Fibroblast of lung (primary cell): ENCODE measurements around the gene HSD3B7. TPM values are rescaled to one million over a fixed set of nuclear protein-coding genes. Genes with fewer than 3 reads are reported as not detected.
A peak's percentile ranks its signal among the peaks of the same experiment; 100 is the strongest.

Experiments used
- DNase-seq, 2 donors: peaks; one replicate each; pipeline versions ENCODE4 v3.0.0 to v3.0.0-alpha.2; 2010; ENCODE audit warnings: low read depth in 2 of 2
- H2AFZ ChIP-seq: 2 replicates; pipeline ENCODE4 v1.5.1; 2012; ENCODE audit warnings: low read length, control low read depth, inconsistent platforms
- H3K27ac ChIP-seq: 2 replicates; pipeline ENCODE4 v1.5.1; 2011; ENCODE audit warnings: low read length, control low read depth; ENCODE audit not compliant: insufficient read depth
- H3K27me3 ChIP-seq: 2 replicates; pipeline ENCODE4 v1.5.1; 2011; ENCODE audit warnings: mild to moderate bottlenecking, low read length; ENCODE audit not compliant: control insufficient read depth, insufficient read depth
- H3K36me3 ChIP-seq: 2 replicates; pipeline ENCODE4 v1.5.1; 2011; ENCODE audit warnings: low read length; ENCODE audit not compliant: control insufficient read depth, insufficient read depth
- H3K4me1 ChIP-seq: 2 replicates; pipeline ENCODE4 v1.5.1; 2011; ENCODE audit warnings: low read length; ENCODE audit not compliant: control insufficient read depth, insufficient read depth; ENCODE audit errors: extremely low read depth
- H3K4me2 ChIP-seq: 2 replicates; pipeline ENCODE4 v1.5.1; 2011; ENCODE audit warnings: low read length, control low read depth; ENCODE audit not compliant: insufficient read depth; ENCODE audit errors: extremely low read depth
- H3K4me3 ChIP-seq, 4 experiments: fragments of 200-600 bp in 1 of 4; sonication (generic) in 1 of 4; replicated peaks in 1 of 4; 2 replicates each; pipeline ENCODE4 v1.5.1; 2011 to 2016; ENCODE audit warnings: low read length in 4 of 4, low read depth in 3 of 4, mild to moderate bottlenecking in 3 of 4, control low read depth in 2 of 4, inconsistent platforms in 1 of 4, mixed read lengths in 1 of 4; ENCODE audit not compliant: insufficient read depth in 1 of 4; ENCODE audit errors: control extremely low read depth in 1 of 4
- H3K79me2 ChIP-seq: 2 replicates; pipeline ENCODE4 v1.5.1; 2012; ENCODE audit warnings: mild to moderate bottlenecking, low read length, inconsistent platforms; ENCODE audit not compliant: control insufficient read depth, insufficient read depth
- H3K9ac ChIP-seq: 2 replicates; pipeline ENCODE4 v1.5.1; 2011; ENCODE audit warnings: mild to moderate bottlenecking, low read length, control low read depth; ENCODE audit not compliant: insufficient read depth
- H3K9me3 ChIP-seq: 2 replicates; pipeline ENCODE4 v1.5.1; 2012; ENCODE audit warnings: low read depth, low read length; ENCODE audit not compliant: control insufficient read depth, insufficient read depth
- H4K20me1 ChIP-seq: 2 replicates; pipeline ENCODE4 v1.5.1; 2011; ENCODE audit warnings: low read length; ENCODE audit not compliant: control insufficient read depth, insufficient read depth; ENCODE audit errors: extremely low read depth
- EZH2 ChIP-seq: IDR thresholded peaks from 2 replicates; pipeline ENCODE4 v1.5.1; 2012; ENCODE audit warnings: low read length, control low read depth, mild to moderate bottlenecking; ENCODE audit errors: missing control alignments
- polyA plus RNA-seq, 2 donors: library from polyadenylated mRNA; depleted of rRNA in 1 of 2; stranded (reverse) in 1 of 2; unstranded in 1 of 2; fragments of >200 nt; gene quantifications; 2 replicates each; pipeline ENCODE4 v1.2.1, GENCODE V29; 2011 to 2012; ENCODE audit warnings: missing spikeins in 1 of 2
- total RNA-seq: library from RNA; depleted of rRNA; stranded (reverse); fragments of >200 nt; gene quantifications from 2 replicates; pipeline ENCODE4 v1.2.1, GENCODE V29; 2014
- TF ChIP-seq, protein P1 (sequence below), 2 donors: IDR thresholded peaks in 1 of 2; conservative IDR thresholded peaks in 1 of 2; 1 replicate in 1 of 2; 2 replicates in 1 of 2; pipeline ENCODE4 v1.5.1; 2011 to 2012; ENCODE audit warnings: low read length in 2 of 2, control low read depth in 1 of 2, inconsistent platforms in 1 of 2, low read depth in 1 of 2, mild to moderate bottlenecking in 1 of 2

HSD3B7 gene
- total and polyA plus RNA-seq, 2 donors (not counting 1 experiment from before 2014, with no cell fraction given) = 13.2 to 47.9 TPM

DNA sequence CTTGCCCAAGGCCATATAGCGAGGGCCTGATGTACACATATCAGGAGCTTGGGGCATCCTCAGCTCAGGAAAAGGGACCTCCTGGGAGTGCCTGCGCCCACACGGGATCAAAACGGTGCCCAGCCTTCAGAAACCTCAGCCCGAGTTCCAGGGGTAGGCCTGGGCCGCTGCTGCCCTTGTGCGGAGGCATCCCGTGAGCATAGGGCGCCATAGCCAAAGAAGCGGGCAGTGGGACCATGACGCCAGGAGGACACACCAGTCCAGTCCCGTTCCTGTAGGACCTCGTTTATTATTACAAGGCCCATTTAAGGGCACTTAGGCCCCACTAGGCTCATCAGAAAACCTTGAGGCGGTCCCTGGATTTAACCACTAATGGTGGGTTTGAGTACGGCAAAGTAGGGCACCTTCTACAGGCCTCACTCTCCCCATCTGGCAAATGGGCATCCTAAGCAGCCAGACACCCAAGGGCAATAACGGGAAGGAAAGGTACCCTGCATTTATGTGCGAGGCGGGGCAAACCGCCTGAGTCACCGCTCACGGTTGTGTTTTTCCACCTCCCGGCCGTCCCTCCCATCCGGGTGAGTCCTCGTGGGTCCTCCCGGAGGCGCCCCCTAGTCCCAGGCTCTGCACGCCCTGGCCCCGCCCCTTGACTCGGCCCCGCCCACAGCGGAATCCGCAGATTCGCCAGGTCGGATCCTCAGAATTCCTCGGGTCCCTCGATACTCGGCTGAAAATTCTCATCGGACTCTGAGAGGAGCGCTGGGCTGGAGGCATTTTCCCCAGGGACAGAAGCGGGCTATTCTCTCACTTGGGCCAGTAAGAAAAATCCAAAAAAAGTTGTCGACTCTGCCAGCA lies 28.2 kb upstream of the HSD3B7 start:
- peaks cover 23% of the 10 kb centered on the region for H3K36me3 ChIP-seq
- TF ChIP-seq, protein P1, sequence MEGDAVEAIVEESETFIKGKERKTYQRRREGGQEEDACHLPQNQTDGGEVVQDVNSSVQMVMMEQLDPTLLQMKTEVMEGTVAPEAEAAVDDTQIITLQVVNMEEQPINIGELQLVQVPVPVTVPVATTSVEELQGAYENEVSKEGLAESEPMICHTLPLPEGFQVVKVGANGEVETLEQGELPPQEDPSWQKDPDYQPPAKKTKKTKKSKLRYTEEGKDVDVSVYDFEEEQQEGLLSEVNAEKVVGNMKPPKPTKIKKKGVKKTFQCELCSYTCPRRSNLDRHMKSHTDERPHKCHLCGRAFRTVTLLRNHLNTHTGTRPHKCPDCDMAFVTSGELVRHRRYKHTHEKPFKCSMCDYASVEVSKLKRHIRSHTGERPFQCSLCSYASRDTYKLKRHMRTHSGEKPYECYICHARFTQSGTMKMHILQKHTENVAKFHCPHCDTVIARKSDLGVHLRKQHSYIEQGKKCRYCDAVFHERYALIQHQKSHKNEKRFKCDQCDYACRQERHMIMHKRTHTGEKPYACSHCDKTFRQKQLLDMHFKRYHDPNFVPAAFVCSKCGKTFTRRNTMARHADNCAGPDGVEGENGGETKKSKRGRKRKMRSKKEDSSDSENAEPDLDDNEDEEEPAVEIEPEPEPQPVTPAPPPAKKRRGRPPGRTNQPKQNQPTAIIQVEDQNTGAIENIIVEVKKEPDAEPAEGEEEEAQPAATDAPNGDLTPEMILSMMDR (conservative IDR thresholded peaks at IDR 0.05 in 1 of 2, IDR thresholded peaks at IDR 0.05 in 1 of 2; ENCODE audit: low read depth in 1 of 2, low read length in 2 of 2) = peak in 1 of 2 donors; percentile 21
- TF ChIP-seq EZH2 = no peak
- peak overlapping the region; percentile 89 for H3K4me2 ChIP-seq

DNA sequence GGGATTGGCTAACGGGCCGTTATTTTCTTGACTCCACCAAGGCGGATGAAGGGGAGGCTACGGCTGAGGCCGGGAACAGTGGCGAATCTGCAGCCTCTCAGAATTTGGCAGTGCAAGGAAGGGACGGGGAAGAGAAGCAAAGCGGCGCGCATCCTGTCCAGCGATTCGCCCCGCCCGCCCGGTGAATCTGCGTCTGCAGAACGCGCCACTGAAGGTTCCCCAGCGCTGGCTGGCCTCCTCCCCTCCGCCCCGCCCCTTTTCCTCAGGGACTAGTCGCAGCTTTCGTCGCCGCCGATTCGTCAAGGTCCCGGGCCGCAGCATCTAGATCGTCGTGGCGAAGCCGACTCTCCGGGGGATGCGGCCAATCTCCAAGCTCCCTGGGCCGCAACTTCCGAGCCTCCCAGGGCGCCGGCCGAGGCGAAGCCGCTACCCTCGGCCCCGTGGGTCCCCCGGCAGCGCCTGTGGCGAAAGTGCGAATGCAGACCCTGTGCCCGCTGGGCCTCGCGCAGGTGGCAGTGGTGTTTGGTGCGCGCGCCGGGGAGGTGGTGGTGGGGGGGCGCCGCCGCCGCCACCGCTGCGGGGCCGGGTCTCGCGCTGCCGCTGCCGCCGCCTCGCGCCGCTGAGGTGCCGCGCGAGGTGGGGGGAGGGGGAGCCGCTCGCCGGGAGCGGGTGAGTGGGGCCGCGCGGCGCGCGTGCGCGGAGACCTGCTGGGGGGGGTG lies 27.4 kb upstream of the HSD3B7 start, which contains the start of gene SETD1A:
TSS of gene SETD1A (plus strand) at position 299 of the 719 bp plus-strand sequence. CDS start 978 bp downstream, outside the sequence.
- Histone ChIP-seq H3K79me2 (peaks cover 12% of the 10 kb centered on the region), H3K27ac (peak within 1 kb of the TSS; percentile 94), H3K4me2 (peak within 1 kb of the TSS; percentile 92), H4K20me1 (no peaks in the 10 kb centered on the region), H3K4me1 (peaks cover 3% of the 10 kb centered on the region), H3K4me3 (peak within 1 kb of the TSS; percentile 79 to 94 (median 83)), H3K9ac (peak within 1 kb of the TSS; percentile 100), H3K9me3 (no peaks in the 10 kb centered on the region), H2AFZ (peak within 1 kb of the TSS; percentile 89), H3K27me3 (no peaks in the 10 kb centered on the region), H3K36me3 (peaks cover 23% of the 10 kb centered on the region)
- no peak for TF ChIP-seq EZH2
- TF ChIP-seq, protein P1 (conservative IDR thresholded peaks at IDR 0.05 in 1 of 2, IDR thresholded peaks at IDR 0.05 in 1 of 2; ENCODE audit: low read depth in 1 of 2, low read length in 2 of 2) = no peak
- peak; percentile 96 to 98 for DNase-seq

More for the DNA sequence above, 28.2 kb upstream of the HSD3B7 start:
- H3K4me3 ChIP-seq = peak overlapping the region; percentile 76 to 94 (median 83)
- no peaks in the 10 kb centered on the region for H4K20me1 ChIP-seq
- peak; percentile 84 to 86 for DNase-seq
- no peaks in the 10 kb centered on the region for H3K27me3 ChIP-seq
- H2AFZ ChIP-seq = peak overlapping the region; percentile 89
- peak overlapping the region; percentile 94 for H3K27ac ChIP-seq
- peaks cover 3% of the 10 kb centered on the region for H3K4me1 ChIP-seq
- H3K9ac ChIP-seq = peak overlapping the region; percentile 100
- H3K79me2 ChIP-seq = peaks cover 12% of the 10 kb centered on the region
- no peaks in the 10 kb centered on the region for H3K9me3 ChIP-seq
